MM.1S (cell line): Measurements from ENCODE around the gene LBHD1.

ENCODE experiments used
- EZH2phosphoT487 ChIP-seq: fragments of 300-600 bp; sonication (generic); IDR thresholded peaks from 2 replicates; pipeline ENCODE4 v1.6.1; 2018; ENCODE audit warnings: antibody characterized with exemption, low read length
- TF ChIP-seq, protein P1 (sequence below): fragments of 300-600 bp; sonication (generic); IDR thresholded peaks from 2 replicates; pipeline ENCODE4 v1.5.1; 2016; ENCODE audit warnings: antibody characterized with exemption, low read length, mixed read lengths

DNA sequence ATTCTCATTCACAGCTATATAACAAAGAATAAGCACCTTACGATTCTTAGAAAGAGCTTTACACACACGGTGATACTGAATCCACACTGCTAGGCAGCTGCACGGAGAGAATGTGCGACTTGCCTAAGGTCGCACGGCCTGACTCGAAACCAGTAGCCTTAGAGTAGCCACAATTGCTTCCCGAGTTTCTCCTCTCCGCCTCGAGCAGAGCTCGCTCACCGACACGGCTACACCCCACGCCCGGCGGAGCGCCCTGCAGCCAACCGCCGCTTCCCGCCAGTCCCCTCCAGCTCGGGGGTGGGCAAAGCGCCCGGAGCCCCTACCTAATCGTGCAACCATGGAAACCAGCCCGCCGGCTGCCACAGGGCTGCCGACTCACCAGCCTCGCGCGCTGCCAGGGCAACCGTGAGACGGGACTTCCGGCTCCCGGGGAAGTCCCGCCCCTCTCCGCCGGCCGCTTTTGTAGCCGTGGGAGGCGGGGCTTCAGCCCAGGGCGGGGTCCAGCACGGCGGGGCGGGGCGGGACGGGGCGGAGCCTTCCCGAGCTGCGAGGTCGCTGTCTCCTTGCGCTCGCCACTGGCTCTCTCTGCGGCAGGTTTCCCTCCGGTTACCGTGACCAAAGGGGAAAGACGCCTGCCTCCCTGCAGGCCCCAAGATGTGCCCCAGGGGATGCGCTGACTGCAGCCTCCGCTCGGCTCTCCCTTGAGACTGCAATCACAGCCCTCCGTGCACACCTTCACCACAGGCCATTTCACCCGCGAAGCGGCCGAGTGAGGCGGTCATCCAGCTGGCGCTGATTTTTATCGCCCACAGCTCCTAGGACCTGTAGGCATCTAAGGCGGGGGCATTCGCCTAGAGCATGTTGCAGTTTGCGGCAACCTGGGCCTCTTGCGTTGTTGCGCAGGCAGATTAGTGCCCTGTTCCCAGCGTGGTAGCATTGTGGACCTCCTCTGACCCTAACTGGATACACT is 34.1 kb upstream of the LBHD1 start:
- TF ChIP-seq, protein P1, sequence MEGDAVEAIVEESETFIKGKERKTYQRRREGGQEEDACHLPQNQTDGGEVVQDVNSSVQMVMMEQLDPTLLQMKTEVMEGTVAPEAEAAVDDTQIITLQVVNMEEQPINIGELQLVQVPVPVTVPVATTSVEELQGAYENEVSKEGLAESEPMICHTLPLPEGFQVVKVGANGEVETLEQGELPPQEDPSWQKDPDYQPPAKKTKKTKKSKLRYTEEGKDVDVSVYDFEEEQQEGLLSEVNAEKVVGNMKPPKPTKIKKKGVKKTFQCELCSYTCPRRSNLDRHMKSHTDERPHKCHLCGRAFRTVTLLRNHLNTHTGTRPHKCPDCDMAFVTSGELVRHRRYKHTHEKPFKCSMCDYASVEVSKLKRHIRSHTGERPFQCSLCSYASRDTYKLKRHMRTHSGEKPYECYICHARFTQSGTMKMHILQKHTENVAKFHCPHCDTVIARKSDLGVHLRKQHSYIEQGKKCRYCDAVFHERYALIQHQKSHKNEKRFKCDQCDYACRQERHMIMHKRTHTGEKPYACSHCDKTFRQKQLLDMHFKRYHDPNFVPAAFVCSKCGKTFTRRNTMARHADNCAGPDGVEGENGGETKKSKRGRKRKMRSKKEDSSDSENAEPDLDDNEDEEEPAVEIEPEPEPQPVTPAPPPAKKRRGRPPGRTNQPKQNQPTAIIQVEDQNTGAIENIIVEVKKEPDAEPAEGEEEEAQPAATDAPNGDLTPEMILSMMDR = no peak
- TF ChIP-seq EZH2phosphoT487 = no peak
